Kidney (tissue), 14 donors: ENCODE measurements around the gene LMOD2. TPM values are rescaled to one million over a fixed set of nuclear protein-coding genes. Genes with fewer than 3 reads are reported as not detected.
A peak's percentile ranks its signal among the peaks of the same experiment; 100 is the strongest.
"Not testable (repeated sequence)": the region's sequence is repeated elsewhere in the genome, so short reads cannot be mapped to it uniquely, and the experiment has no call there.

Experiments
- DNase-seq, 5 donors: peaks; one replicate each; pipeline ENCODE4 v3.0.0-alpha.2; 2013 to 2020
- FAIRE-seq: peaks from 2 replicates; lab custom pipeline; 2012; peaks lifted over from hg19 to GRCh38; lab: Jason Lieb, UNC
- H3K27ac ChIP-seq, 2 donors: one replicate each; pipeline ENCODE4 v1.7.0; 2013; ENCODE audit warnings: low read depth in 2 of 2, low read length in 2 of 2, inconsistent platforms in 1 of 2
- H3K27me3 ChIP-seq: one replicate; pipeline ENCODE4 v1.7.1; 2013; ENCODE audit warnings: low read length, inconsistent platforms; ENCODE audit not compliant: control insufficient read depth, insufficient read depth
- H3K36me3 ChIP-seq, 3 donors: one replicate each; pipeline versions ENCODE4 v1.7.0 to v1.7.1; 2013; ENCODE audit warnings: low read length in 3 of 3, control low read depth in 1 of 3, inconsistent platforms in 1 of 3; ENCODE audit not compliant: insufficient read depth in 3 of 3, control insufficient read depth in 2 of 3
- H3K4me1 ChIP-seq, 3 donors: one replicate each; pipeline versions ENCODE4 v1.7.0 to v1.7.1; 2013; ENCODE audit warnings: low read length in 3 of 3, inconsistent platforms in 1 of 3, low read depth in 1 of 3; ENCODE audit not compliant: control insufficient read depth in 2 of 3, insufficient read depth in 2 of 3
- H3K4me3 ChIP-seq, 3 donors: one replicate each; pipeline versions ENCODE4 v1.7.0 to v1.8.1; 2013; ENCODE audit warnings: low read length in 3 of 3, control low read depth in 1 of 3, inconsistent platforms in 1 of 3
- H3K9ac ChIP-seq, 3 donors: one replicate each; pipeline versions ENCODE4 v1.7.0 to v1.7.1; 2013; ENCODE audit warnings: low read length in 3 of 3, control low read depth in 1 of 3, inconsistent platforms in 1 of 3
- H3K9me3 ChIP-seq, 3 donors: one replicate each; pipeline versions ENCODE4 v1.7.0 to v1.7.1; 2013; ENCODE audit warnings: low read length in 3 of 3, control low read depth in 1 of 3, inconsistent platforms in 1 of 3; ENCODE audit not compliant: control insufficient read depth in 2 of 3, insufficient read depth in 1 of 3
- intact Hi-C: fragments of 100-400 bp; cut with DNase I; formaldehyde crosslinking; loops from one replicate; pipeline ENCODE4 v1.11.1; 2022
- polyA plus RNA-seq: library from polyadenylated mRNA; stranded (reverse); fragments of 350-450 nt; fragmentation: Illumina TruSeq; extraction: RNeasy Lipid Tissue Mini Kit (QIAGEN cat#74804); gene quantifications from one replicate; pipeline ENCODE4 v1.2.3, GENCODE V29; 2014; ENCODE audit warnings: low read depth, low replicate concordance; ENCODE audit not compliant: insufficient read depth
- total RNA-seq: library from RNA; stranded (reverse); fragmentation: NEBNext Ultra II Directional; extraction: Animal tissue kit (Norgen Biotek cat#: 25700); gene quantifications from one replicate; pipeline ENCODE4 v1.2.1, GENCODE V29; 2021
- TF ChIP-seq, protein P1 (sequence below): IDR thresholded peaks from 3 replicates; pipeline ENCODE4 v1.5.1; 2012; ENCODE audit warnings: mild to moderate bottlenecking, moderate library complexity, borderline replicate concordance; ENCODE audit not compliant: insufficient read depth; ENCODE audit errors: extremely low read depth
- donor health status: control.
- donor health status: control.
- donor health status: control.
- donor health status: control.
- donor health status: control.
- donor health status: DM: yes; HTN: yes; CAD: no.
- donor health status: Normal renal cell carcinoma (clear cell type).

LMOD2 gene
- total and polyA plus RNA-seq, 2 donors from 2014 or later = not detected

DNA sequence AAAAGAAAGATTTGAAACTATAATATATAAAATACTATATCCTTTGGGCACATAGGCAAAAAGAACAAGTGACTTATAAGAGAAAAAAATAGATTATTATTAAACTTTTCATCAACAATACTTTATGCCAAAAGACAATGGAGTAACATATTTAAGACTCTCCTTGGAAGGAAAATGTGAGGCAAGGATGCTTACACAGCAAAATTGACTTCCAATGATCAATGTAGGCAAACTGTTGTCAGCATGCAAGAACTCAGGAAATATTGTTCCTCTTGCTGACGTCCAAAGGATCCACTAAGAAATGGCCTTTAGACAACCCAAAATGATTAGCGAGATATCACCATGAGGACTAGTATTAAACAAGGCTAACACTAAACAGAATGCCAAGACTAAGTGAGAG is 22.9 kb upstream of the LMOD2 start:
- Histone ChIP-seq H3K9ac (no peak overlapping the region), H3K4me3 (no peak overlapping the region), H3K9me3 (no peaks in the 10 kb centered on the region), H3K27me3 (no peaks in the 10 kb centered on the region), H3K36me3 (no peaks in the 10 kb centered on the region), H3K4me1 (no peaks in the 10 kb centered on the region), H3K27ac (no peak overlapping the region)
- TF ChIP-seq, protein P1, sequence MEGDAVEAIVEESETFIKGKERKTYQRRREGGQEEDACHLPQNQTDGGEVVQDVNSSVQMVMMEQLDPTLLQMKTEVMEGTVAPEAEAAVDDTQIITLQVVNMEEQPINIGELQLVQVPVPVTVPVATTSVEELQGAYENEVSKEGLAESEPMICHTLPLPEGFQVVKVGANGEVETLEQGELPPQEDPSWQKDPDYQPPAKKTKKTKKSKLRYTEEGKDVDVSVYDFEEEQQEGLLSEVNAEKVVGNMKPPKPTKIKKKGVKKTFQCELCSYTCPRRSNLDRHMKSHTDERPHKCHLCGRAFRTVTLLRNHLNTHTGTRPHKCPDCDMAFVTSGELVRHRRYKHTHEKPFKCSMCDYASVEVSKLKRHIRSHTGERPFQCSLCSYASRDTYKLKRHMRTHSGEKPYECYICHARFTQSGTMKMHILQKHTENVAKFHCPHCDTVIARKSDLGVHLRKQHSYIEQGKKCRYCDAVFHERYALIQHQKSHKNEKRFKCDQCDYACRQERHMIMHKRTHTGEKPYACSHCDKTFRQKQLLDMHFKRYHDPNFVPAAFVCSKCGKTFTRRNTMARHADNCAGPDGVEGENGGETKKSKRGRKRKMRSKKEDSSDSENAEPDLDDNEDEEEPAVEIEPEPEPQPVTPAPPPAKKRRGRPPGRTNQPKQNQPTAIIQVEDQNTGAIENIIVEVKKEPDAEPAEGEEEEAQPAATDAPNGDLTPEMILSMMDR = no peak
- FAIRE-seq (no peak), DNase-seq (no peak)
- intact Hi-C loops = no loop called here

DNA sequence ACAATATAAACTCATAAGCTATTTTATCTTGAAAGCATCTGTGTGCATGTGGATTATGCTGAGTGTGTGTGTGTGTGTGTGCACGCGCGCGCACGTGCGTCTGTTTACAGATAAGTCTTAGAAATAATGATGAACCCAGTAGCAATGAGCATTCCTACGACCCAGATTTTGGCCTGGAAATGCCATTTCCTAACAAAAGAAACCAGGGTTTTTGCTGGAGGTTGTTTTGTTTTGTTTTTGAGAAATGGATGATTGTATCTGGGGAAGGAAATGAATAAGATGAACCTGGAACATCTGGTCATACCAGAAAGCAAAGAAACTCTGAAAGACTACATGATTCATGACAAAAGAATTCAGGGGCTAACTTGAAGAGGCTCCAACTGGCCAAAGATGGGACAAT is 22.1 kb upstream of the LMOD2 start:
- Histone ChIP-seq H3K9ac (no peak overlapping the region), H3K9me3 (no peaks in the 10 kb centered on the region), H3K4me3 (no peak overlapping the region), H3K36me3 (no peaks in the 10 kb centered on the region), H3K4me1 (no peaks in the 10 kb centered on the region), H3K27me3 (no peaks in the 10 kb centered on the region), H3K27ac (no peak overlapping the region)
- TF ChIP-seq, protein P1 = no peak
- DNase-seq (no peak), FAIRE-seq (no peak)
- intact Hi-C loops = no loop called here

DNA sequence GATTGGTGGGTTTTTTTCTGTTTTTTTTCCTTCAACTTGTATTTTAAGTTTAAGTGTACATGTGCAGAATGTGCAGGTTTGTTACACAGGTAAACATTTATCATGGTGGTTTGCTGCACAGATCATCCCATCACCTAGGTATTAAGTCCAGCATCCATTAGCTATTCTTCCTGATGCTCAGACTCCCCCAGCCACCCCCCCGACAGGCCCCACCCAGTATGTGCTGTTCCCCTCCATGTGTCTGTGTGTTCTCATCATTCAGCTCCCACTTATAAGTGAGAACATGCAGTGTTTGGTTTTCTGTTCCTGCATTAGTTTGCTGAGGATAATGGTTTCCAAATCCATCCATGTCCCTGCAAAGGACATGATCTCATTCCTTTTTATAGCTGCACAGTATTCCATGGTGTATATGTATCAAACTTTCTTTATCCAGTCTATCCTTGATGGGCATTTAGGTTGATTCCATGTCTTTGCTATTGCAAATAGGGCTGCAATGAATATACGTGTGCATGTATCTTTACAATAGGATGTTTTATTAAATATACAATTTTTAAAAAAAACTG is 21.6 kb upstream of the LMOD2 start:
- H3K9ac ChIP-seq, H3K4me3 ChIP-seq, H3K4me1 ChIP-seq, H3K36me3 ChIP-seq, H3K27me3 ChIP-seq, H3K27ac ChIP-seq, H3K9me3 ChIP-seq, intact Hi-C loops, DNase-seq, FAIRE-seq: not testable (repeated sequence)

DNA sequence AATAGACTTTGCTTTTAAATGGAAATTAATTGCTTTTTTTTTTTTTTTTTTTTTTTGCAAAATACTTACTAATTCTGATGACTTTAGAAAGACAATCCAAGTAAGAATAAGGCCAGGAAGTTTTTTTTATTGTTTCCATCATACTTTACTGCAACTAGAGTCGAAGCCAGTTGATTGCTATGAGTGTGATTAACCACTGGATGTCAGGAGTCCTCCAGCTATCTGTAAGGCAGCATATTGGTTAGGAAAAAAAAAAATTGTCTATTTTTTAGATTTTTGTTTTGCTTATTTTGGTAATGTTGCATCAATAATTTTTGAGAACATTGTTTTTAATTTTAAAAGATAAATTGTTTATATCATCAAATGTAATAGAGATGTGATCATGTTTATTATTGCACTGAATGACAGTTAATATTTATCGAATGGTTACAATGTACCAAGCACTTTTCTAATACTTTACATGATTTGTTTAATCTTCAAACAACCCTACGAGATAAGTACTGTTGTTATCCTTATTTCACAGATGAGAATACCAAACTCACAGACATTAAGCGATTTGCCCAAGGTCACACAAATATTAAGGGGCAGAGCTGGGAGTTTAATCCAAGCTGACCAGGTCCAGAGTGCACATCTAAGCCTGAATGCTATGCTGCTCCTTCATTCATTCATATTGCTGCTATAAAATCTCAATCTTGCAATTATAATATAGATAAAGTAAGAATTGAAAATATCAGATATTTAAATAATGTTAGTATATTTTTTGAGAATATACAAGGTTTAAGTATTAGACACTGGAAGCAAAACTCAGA is 19.9 kb upstream of the LMOD2 start:
- H3K9me3 ChIP-seq = no peaks in the 10 kb centered on the region
- DNase-seq (peak in 2 of 5 donors; percentile 32 to 52), FAIRE-seq (peak; percentile 97)
- H3K4me3 ChIP-seq = no peak overlapping the region
- no peaks in the 10 kb centered on the region for H3K36me3 ChIP-seq
- TF ChIP-seq, protein P1 = peak; percentile 45
- no peak overlapping the region for H3K27ac ChIP-seq
- no peaks in the 10 kb centered on the region for H3K4me1 ChIP-seq
- H3K9ac ChIP-seq = no peak overlapping the region
- no peaks in the 10 kb centered on the region for H3K27me3 ChIP-seq
- intact Hi-C loops = no loop called here
